AG09319 (cell line): ENCODE data around the gene VAC14.

Experiments used
- DNase-seq: peaks from one replicate; pipeline ENCODE4 v3.0.0-alpha.2; 2010; ENCODE audit warnings: low read depth; ENCODE audit errors: extremely low read depth
- CTCF ChIP-seq: IDR thresholded peaks from 2 replicates; pipeline ENCODE4 v1.5.1; 2011; ENCODE audit warnings: low read depth, mild to moderate bottlenecking, inconsistent platforms, low read length, moderate library complexity

The VAC14 gene

DNA sequence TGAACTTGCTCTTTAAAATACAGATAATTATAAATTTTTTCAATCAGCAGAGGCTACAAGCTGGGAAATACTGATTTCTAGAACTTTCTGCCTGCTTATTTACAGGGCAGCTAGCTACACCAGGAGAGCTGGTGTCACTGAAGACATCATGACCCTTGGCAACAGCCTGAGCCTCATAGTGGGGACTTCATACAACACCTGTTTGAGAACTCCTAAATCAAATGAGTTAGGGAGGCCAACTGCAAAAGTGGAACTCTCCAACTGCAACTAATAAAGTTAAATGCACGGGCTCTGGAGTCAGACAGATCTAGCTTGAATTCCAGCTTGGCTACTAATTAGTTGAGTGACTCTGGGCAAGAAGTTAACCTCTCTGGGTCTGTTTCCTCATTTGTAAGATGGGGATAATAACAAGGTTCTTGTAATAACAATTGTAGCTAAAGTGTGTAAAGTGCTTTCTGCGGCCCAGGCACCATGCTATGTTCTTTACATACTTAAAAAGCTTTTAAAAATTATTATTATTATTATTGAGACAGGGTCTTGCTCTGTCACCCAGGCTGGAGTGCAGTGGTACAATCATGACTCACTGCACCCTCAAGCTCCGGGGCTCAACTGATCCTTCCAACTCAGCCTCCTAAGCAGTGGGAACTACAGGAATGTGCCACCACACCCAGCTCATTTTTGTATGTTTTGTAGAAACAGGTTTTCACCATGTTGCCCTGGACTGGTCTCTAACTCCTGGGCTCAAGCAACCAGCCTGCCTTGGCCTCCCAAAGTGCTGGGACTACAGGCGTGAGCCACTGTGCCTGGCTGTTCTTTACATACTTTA lies 33.4 kb downstream of the VAC14 start:
- no peak for TF ChIP-seq CTCF
- DNase-seq, result no peak

- DNase-seq, result no peak
- TF ChIP-seq CTCF, result no peak
Observed at GRCh38 chr16:70766658-70767057, 34.3 kb downstream of the VAC14 start.

GRCh38 chr16:70766176-70766575 lies 34.8 kb downstream of the VAC14 start:
- DNase-seq, result no peak
- TF ChIP-seq CTCF, result no peak

GRCh38 chr16:70765491-70765890 lies 35.5 kb downstream of the VAC14 start:
- no peak for DNase-seq
- TF ChIP-seq CTCF, result no peak

DNA sequence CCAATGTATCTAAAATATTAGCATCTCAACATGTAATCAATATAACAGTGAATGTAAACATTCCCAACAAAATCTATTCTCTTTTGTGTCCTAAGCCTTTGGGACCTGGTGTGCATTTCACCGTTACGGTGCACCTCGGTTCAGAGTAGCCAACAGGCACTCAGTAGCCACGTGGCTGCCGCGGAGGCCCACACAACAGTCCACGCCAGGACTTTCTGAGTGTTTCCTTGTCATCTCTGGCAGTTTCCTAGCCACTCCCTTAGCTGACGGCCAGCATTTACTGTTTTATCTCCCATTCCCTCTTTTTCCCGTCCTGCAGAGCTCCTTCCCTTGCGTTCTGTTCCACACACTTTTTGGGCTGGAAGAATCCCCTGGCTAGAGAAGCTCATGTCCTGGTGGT lies 36.3 kb downstream of the VAC14 start:
- DNase-seq, result no peak
- no peak for TF ChIP-seq CTCF

DNA sequence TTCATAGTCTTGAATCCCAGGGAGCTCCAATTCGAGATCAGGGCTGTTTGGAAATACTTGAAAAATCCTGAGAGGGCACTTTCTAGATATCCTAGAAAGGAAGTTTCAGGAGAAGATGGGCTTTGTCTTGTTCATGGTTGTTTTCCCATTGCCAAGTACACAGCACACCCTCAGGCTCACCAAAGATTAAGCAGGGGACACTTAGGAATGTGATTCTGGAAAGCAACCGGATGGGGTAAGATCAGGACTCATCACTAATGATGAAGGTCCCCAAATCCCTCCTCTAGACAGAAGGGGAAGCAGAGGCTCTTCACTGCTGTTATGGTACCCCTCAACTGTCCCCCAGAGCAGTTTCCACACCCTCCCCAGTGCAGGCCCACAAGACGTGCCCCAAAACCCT lies 40.7 kb downstream of the VAC14 start:
- DNase-seq, result no peak
- TF ChIP-seq CTCF, result no peak

- TF ChIP-seq CTCF, result no peak
- DNase-seq, result no peak
Observed at GRCh38 chr16:70759666-70760065, 41.3 kb downstream of the VAC14 start.
